GM23248 (cell line): ENCODE results near the gene GRAMD1B.

Source experiments
- EZH2 ChIP-seq: fragments of 200-600 bp; sonication (generic); IDR thresholded peaks from 2 replicates; pipeline ENCODE4 v1.6.1; 2018; ENCODE audit warnings: antibody characterized with exemption, mild to moderate bottlenecking; ENCODE audit not compliant: insufficient read depth, poor library complexity, severe bottlenecking
- EZH2phosphoT487 ChIP-seq: fragments of 200-600 bp; sonication (generic); IDR thresholded peaks from 2 replicates; pipeline ENCODE4 v1.6.1; 2018; ENCODE audit warnings: antibody characterized with exemption, moderate library complexity, mild to moderate bottlenecking, low read depth; ENCODE audit not compliant: insufficient read depth

GRCh38 chr11:123404676-123405075, 25.4 kb upstream of the GRAMD1B start:
- TF ChIP-seq EZH2 = no peak
- no peak for TF ChIP-seq EZH2phosphoT487
